ENCODE results near the gene TMTC2. TPM values are rescaled to one million over a fixed set of nuclear protein-coding genes. Genes with fewer than 3 reads are reported as not detected.
A peak's percentile ranks its signal among the peaks of the same experiment; 100 is the strongest.

TMTC2 gene
- total and polyA plus RNA-seq, 10 of the 15 experiments (the other 5 are each of a cell fraction or from before 2014, with no cell fraction given), result 0.14 to 9.7 (median 1.2) TPM

DNA sequence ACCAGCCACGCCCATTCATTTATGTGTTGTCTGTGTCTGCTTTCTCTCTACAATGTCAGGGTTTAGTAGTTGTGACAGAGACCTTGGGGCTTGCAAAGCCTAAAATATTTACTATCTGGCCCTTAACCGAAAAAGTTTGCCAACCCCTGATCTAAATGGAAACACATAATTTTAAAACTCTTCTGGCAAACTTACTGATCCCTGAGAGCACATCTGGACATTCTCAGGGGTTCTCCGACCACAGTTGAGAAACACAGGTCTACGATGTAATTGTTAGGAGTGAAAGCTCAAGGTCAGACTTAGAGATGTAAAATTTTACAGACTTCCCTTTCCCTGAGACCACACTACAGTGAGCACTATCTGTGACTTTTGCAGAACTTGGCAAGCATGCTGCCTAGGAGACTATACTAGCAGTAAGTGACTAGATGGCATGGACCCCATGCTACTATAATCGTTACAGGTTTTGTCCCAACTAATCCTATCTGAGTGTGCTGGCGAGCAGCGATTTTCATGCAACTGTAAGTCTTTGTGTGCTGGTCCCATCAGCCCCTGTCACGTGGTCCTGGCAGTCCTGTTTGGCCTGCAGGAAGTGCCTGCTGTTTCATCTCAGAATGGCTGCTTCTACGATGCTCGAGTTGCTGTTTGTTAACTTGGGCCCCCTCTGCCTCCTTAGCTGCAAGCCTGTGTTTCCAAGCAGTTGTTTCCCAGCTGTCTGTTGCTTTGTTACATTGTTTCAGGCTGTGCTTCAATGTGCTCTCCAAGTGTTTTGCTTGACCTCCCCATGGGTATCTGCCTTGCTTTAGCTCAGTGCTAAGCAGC lies 21.6 kb downstream of the TMTC2 start:
- ChIA-PET RAD21 (ENCODE audit: unreplicated experiment) (no interaction called here), POLR2A (no interaction called here), CTCF (no interaction called here), SMC1A (ENCODE audit: uncharacterized antibody, unreplicated experiment) (interaction anchor here (1.3 kb wide), 1 partner anchor 10 kb away, joined by 4 read pairs; no protein-coding TSS in a partner anchor)
- in situ Hi-C loops (cut with MboI) (no loop called here), intact Hi-C loops (cut with micrococcal nuclease; ENCODE audit: unreplicated experiment) (no loop called here)
- no peak for FAIRE-seq
- Histone ChIP-seq H3K9me3 (replicated peaks; ENCODE audit: control insufficient read depth, insufficient read depth, low read length) (no peaks in the 10 kb centered on the region; the same call in 1 of the 3 replicates), H3K27me3 (replicated peaks in 1 of 2; ENCODE audit: control insufficient read depth in 2 of 2, insufficient read depth in 2 of 2, low read length in 1 of 2) (no peaks in the 10 kb centered on the region), H4K20me1 (ENCODE audit: control insufficient read depth, insufficient read depth) (no peaks in the 10 kb centered on the region), H3K36me3 (ENCODE audit: control insufficient read depth in 2 of 2, insufficient read depth in 2 of 2, low read length in 1 of 2) (no peaks in the 10 kb centered on the region; a peak in 1 of 4 replicates), H3K27ac (ENCODE audit: control insufficient read depth, insufficient read depth) (no peak overlapping the region), H3K4me1 (ENCODE audit: control insufficient read depth, insufficient read depth, low read length) (no peaks in the 10 kb centered on the region; the same call in 1 of the 2 replicates), H2AFZ (ENCODE audit: control insufficient read depth, low read depth, low read length) (no peak overlapping the region), H3K4me2 (ENCODE audit: control insufficient read depth, insufficient read depth) (no peak overlapping the region), H3K4me3 (no peak overlapping the region), H3K9ac (ENCODE audit: control insufficient read depth, insufficient read depth, low read length) (no peak overlapping the region), H3K79me2 (ENCODE audit: control insufficient read depth, insufficient read depth, low read length) (no peaks in the 10 kb centered on the region)
- 96% methylated on average over 10 of the region's 10 CpGs for whole genome bisulfite sequencing (ENCODE audit: insufficient coverage, insufficient replicate concordance, low lambda C conversion rate, missing lambda C conversion rate)
- DNase-seq (ENCODE audit: low read depth, low spot score), result no peak
- TF ChIP-seq, protein P1, sequence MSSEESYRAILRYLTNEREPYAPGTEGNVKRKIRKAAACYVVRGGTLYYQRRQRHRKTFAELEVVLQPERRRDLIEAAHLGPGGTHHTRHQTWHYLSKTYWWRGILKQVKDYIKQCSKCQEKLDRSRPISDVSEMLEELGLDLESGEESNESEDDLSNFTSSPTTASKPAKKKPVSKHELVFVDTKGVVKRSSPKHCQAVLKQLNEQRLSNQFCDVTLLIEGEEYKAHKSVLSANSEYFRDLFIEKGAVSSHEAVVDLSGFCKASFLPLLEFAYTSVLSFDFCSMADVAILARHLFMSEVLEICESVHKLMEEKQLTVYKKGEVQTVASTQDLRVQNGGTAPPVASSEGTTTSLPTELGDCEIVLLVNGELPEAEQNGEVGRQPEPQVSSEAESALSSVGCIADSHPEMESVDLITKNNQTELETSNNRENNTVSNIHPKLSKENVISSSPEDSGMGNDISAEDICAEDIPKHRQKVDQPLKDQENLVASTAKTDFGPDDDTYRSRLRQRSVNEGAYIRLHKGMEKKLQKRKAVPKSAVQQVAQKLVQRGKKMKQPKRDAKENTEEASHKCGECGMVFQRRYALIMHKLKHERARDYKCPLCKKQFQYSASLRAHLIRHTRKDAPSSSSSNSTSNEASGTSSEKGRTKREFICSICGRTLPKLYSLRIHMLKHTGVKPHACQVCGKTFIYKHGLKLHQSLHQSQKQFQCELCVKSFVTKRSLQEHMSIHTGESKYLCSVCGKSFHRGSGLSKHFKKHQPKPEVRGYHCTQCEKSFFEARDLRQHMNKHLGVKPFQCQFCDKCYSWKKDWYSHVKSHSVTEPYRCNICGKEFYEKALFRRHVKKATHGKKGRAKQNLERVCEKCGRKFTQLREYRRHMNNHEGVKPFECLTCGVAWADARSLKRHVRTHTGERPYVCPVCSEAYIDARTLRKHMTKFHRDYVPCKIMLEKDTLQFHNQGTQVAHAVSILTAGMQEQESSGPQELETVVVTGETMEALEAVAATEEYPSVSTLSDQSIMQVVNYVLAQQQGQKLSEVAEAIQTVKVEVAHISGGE (CRISPR knock-in tag; IDR thresholded peaks at IDR 0.05), result no peak
- TF ChIP-seq CEBPB (IDR thresholded peaks at IDR 0.05; ENCODE audit: borderline replicate concordance in 1 of 2, low read depth in 2 of 2, low read length in 2 of 2) (no peak), POU2F2 (IDR thresholded peaks at IDR 0.05; ENCODE audit: borderline replicate concordance, low read depth, low read length) (no peak), SMAD1 (IDR thresholded peaks at IDR 0.05; ENCODE audit: low read depth, partially characterized antibody) (no peak), TCF7 (IDR thresholded peaks at IDR 0.05; ENCODE audit: borderline replicate concordance) (no peak), BHLHE40 (IDR thresholded peaks at IDR 0.05; ENCODE audit: borderline replicate concordance in 1 of 2, low read depth in 2 of 2, low read length in 1 of 2) (no peak), JUNB (IDR thresholded peaks at IDR 0.05) (no peak), YBX1 (IDR thresholded peaks at IDR 0.05) (no peak), PML (IDR thresholded peaks at IDR 0.05; ENCODE audit: low read length) (no peak), BACH1 (IDR thresholded peaks at IDR 0.05; ENCODE audit: borderline replicate concordance) (no peak), FOXK2 (IDR thresholded peaks at IDR 0.05) (no peak), MEF2A (IDR thresholded peaks at IDR 0.05; ENCODE audit: insufficient read depth, low read depth, low read length) (no peak), GATAD2B (conservative IDR thresholded peaks at IDR 0.05; ENCODE audit: low read depth) (no peak), PAX5 (IDR thresholded peaks at IDR 0.05; ENCODE audit: borderline replicate concordance, low read depth, low read length) (no peak)
- TF ChIP-seq, protein P2, sequence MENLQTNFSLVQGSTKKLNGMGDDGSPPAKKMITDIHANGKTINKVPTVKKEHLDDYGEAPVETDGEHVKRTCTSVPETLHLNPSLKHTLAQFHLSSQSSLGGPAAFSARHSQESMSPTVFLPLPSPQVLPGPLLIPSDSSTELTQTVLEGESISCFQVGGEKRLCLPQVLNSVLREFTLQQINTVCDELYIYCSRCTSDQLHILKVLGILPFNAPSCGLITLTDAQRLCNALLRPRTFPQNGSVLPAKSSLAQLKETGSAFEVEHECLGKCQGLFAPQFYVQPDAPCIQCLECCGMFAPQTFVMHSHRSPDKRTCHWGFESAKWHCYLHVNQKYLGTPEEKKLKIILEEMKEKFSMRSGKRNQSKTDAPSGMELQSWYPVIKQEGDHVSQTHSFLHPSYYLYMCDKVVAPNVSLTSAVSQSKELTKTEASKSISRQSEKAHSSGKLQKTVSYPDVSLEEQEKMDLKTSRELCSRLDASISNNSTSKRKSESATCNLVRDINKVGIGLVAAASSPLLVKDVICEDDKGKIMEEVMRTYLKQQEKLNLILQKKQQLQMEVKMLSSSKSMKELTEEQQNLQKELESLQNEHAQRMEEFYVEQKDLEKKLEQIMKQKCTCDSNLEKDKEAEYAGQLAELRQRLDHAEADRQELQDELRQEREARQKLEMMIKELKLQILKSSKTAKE (IDR thresholded peaks at IDR 0.05; ENCODE audit: low read depth, poor library complexity, severe bottlenecking), result no peak
- TF ChIP-seq, protein P3, sequence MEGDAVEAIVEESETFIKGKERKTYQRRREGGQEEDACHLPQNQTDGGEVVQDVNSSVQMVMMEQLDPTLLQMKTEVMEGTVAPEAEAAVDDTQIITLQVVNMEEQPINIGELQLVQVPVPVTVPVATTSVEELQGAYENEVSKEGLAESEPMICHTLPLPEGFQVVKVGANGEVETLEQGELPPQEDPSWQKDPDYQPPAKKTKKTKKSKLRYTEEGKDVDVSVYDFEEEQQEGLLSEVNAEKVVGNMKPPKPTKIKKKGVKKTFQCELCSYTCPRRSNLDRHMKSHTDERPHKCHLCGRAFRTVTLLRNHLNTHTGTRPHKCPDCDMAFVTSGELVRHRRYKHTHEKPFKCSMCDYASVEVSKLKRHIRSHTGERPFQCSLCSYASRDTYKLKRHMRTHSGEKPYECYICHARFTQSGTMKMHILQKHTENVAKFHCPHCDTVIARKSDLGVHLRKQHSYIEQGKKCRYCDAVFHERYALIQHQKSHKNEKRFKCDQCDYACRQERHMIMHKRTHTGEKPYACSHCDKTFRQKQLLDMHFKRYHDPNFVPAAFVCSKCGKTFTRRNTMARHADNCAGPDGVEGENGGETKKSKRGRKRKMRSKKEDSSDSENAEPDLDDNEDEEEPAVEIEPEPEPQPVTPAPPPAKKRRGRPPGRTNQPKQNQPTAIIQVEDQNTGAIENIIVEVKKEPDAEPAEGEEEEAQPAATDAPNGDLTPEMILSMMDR (IDR thresholded peaks at IDR 0.05 in 2 of 3, conservative IDR thresholded peaks at IDR 0.05 in 1 of 3; ENCODE audit: control insufficient read depth in 2 of 3, extremely low read depth in 1 of 3, insufficient read depth in 1 of 3, low read depth in 3 of 3, low read length in 3 of 3), result no peak
- peak; percentile 20; the same call in 1 of the 3 replicates for ATAC-seq
- BruUV-seq (replicated peaks), result no TSS peak

Data from GM12878 (cell line).